ENCODE results near the gene PTMS. TPM values are rescaled to one million over a fixed set of nuclear protein-coding genes. Genes with fewer than 3 reads are reported as not detected.

Gene PTMS
- total RNA-seq, 1 experiment from 2014 or later, result 422 TPM

- no peak overlapping the region for H3K23ac ChIP-seq (ENCODE audit: insufficient read length, low read depth, low read length)
- H3K79me1 ChIP-seq (ENCODE audit: insufficient read depth, low read depth, low read length, poor library complexity, severe bottlenecking), result no peaks in the 10 kb centered on the region
- H2BK20ac ChIP-seq (ENCODE audit: low read depth, low read length, poor library complexity, severe bottlenecking), result no peak overlapping the region
- no peak overlapping the region for H2BK5ac ChIP-seq (ENCODE audit: insufficient read length, low read length)
- WGBS (ENCODE audit: extremely low coverage, insufficient read length, low lambda C conversion rate), result no CpG with 5 or more reads among the region's 1 CpG
- H3K4me3 Mint-ChIP-seq, result no peak overlapping the region; a peak in 1 of 5 replicates
- H2AK5ac ChIP-seq (ENCODE audit: insufficient read length, low read length), result no peak overlapping the region
- H3K27me3 ChIP-seq (ENCODE audit: insufficient read depth, low read length), result no peaks in the 10 kb centered on the region
- no peak overlapping the region for H3K14ac ChIP-seq (ENCODE audit: insufficient read depth, low read length)
- no peak overlapping the region for H4K8ac ChIP-seq (replicated peaks; ENCODE audit: insufficient read length, low read depth, low read length)
- TF ChIP-seq CTCF (conservative IDR thresholded peaks at IDR 0.05), result no peak
- no peak overlapping the region for H3K27ac ChIP-seq (ENCODE audit: insufficient read length, low read depth, low read length)
- H3K4me2 ChIP-seq (ENCODE audit: insufficient read depth, insufficient read length, low read length), result no peak overlapping the region
- H2BK120ac ChIP-seq (ENCODE audit: low read depth, low read length, poor library complexity, severe bottlenecking), result no peak overlapping the region
- no peak overlapping the region for H2AFZ ChIP-seq (ENCODE audit: low read length)
- no peak overlapping the region for H3K18ac ChIP-seq (ENCODE audit: insufficient read length, low read depth, low read length)
- no peak overlapping the region for H3K9ac ChIP-seq (ENCODE audit: extremely low read depth, insufficient read length, low read length)
- H3T11ph ChIP-seq (ENCODE audit: low read length), result no peak overlapping the region
- no peak overlapping the region for H4K91ac ChIP-seq (ENCODE audit: insufficient read length, low read depth, low read length)
- no peaks in the 10 kb centered on the region for H3K23me2 ChIP-seq (ENCODE audit: insufficient read length, low read depth, low read length, poor library complexity, severe bottlenecking)
- no peak overlapping the region for H3K27ac Mint-ChIP-seq
- H4K5ac ChIP-seq (ENCODE audit: insufficient read length, low read depth, low read length), result no peak overlapping the region
- H2BK15ac ChIP-seq (ENCODE audit: low read depth, low read length), result no peak overlapping the region
- H3K4me1 ChIP-seq (ENCODE audit: insufficient read depth, low read length), result peaks cover 2% of the 10 kb centered on the region; the same call in 1 of the 2 replicates
- peaks cover 19 to 25% of the 10 kb centered on the region in 2 experiments for H3K4me1 Mint-ChIP-seq
- no peak overlapping the region for H2BK12ac ChIP-seq (ENCODE audit: insufficient read length, low read depth, low read length)
- H3K9me3 Mint-ChIP-seq, result peaks cover 2 to 3% of the 10 kb centered on the region in 2 experiments; a peak in 3 of 5 replicates
- no peak overlapping the region for H3K56ac ChIP-seq (ENCODE audit: insufficient read length, low read depth, low read length)
- peaks cover 0 to 4% (median 2%) of the 10 kb centered on the region in 3 experiments; a peak in 4 of 7 replicates for H3K36me3 Mint-ChIP-seq (ENCODE audit: insufficient read depth in 1 of 3, low read depth in 3 of 3)
- no peaks in the 10 kb centered on the region; the same call in 1 of the 2 replicates for H3K79me2 ChIP-seq (ENCODE audit: insufficient read depth, low read length)
- no peak overlapping the region for H3K4ac ChIP-seq (ENCODE audit: low read depth, low read length)
- H3K27me3 Mint-ChIP-seq (ENCODE audit: low read depth), result peaks cover 19% of the 10 kb centered on the region
- no peaks in the 10 kb centered on the region for H3K9me3 ChIP-seq (ENCODE audit: control insufficient read depth, low read depth, low read length)
- H4K20me1 ChIP-seq (ENCODE audit: control insufficient read depth, insufficient read depth, insufficient read length), result no peaks in the 10 kb centered on the region
- no peak for DNase-seq
Measured at GRCh38 chr12:6807170-6807569, 41.0 kb downstream of the PTMS start.
